HG02973 (cell line): ENCODE measurements around the gene SEMA4F.
A peak's percentile ranks its signal among the peaks of the same experiment; 100 is the strongest.

ENCODE experiments used
- ATAC-seq: cut with Tn5 transposase; IDR thresholded peaks from one replicate; pipeline ENCODE4 v1.9.1; 2021; ENCODE audit warnings: moderate library complexity; ENCODE audit not compliant: unreplicated experiment

The SEMA4F gene

GRCh38 chr2:74658516-74658915 is 4.5 kb downstream of the SEMA4F start:
- ATAC-seq: no peak

DNA sequence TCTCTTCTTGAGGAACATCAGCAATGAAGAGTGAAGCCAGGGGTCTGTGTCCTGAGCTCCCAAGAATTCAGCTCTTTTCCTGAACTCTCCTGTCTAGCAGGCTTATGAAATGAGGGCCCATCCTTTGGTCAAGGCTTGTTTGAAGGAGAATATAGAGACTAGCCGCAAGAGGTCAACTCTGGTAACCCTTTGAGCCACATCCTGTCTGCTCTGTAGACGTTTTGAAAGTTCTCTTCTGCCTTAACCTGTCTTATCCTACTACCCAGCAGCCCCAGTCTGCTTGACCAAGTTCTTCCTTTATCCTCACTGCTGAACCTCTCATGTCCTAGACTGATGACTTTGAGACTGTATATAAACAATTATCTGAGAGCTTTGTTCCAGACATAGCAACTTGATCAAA is 5.4 kb downstream of the SEMA4F start:
- ATAC-seq: no peak

DNA sequence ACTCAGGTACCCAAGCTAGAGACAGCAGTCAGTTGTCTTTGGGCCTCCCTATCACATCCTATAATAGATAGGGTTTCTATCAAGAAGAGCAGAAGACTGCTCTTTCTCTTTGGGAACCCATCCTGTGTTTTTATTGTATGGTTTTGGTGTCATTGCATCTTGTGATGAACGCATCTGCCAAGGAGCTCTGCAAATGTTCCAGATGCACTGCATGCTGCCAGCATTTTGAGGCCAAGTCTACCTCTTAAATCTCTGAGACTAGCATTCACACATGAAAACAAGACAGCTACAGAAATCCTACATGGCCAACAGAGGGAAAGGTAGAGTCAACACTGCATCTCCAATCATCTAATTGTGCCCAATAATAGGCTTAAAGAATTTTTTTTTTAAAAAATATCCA is 14.0 kb downstream of the SEMA4F start:
- no peak for ATAC-seq

GRCh38 chr2:74670263-74670662 is 16.2 kb downstream of the SEMA4F start:
- ATAC-seq: no peak

DNA sequence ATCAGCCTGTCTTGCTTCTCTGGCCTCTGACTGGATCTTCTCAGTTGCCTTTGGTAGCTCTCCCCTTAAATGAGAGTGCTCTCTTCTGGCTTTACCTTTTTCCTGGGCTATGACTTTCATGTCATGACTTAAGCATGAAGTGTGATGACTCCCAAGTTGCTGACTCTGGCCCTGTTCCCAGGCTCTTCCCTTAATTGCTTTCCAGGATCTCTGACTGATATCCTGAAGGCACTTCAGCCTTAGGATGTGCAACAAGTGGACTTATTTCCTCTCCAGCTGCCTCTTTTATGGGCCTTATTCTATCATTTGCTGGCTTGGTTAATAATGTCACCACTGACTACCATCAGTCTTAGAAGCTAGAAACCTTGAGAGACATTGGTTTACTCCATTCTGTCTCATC is 17.4 kb downstream of the SEMA4F start:
- no peak for ATAC-seq

DNA sequence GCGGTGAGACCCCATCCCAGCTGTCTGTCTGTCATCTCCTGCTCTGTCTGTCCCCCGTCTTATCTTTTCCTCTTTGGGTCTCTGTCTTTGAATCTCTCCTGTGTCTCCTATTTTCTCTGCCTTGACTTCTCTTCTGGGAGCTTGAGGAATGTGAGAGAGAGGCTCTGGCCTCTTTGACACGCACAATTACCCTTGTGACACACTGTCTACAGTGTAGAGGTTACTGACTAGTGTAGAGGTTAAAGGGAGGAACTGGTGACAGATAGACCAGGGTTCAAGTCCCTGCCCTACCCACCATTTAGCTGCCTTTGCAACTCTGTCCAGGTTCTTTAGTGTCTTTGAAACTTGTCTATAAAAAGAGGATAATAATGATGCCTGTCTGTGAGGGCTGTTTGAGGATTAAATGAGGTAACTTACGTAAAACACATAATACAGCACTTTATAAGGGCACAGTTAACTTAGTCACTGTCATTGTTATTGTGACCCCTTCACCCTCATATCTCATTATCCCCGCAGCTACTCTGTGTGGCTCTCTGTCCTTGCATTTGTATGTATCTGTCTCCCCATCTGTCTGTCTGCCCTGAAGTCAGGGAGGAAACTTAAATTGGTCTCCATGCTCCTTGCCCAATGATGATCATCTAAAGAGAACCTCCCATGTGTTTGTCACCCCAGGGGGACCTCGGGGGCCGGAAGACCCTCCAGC is 19.9 kb downstream of the SEMA4F start:
- no peak for ATAC-seq

GRCh38 chr2:74675090-74675489 is 21.0 kb downstream of the SEMA4F start:
- no peak for ATAC-seq

GRCh38 chr2:74676331-74676730 is 22.3 kb downstream of the SEMA4F start:
- ATAC-seq: no peak

- ATAC-seq: no peak
Measured at GRCh38 chr2:74679615-74680014, 25.6 kb downstream of the SEMA4F start.

- no peak for ATAC-seq
Measured at GRCh38 chr2:74682501-74682900, 28.5 kb downstream of the SEMA4F start.

DNA sequence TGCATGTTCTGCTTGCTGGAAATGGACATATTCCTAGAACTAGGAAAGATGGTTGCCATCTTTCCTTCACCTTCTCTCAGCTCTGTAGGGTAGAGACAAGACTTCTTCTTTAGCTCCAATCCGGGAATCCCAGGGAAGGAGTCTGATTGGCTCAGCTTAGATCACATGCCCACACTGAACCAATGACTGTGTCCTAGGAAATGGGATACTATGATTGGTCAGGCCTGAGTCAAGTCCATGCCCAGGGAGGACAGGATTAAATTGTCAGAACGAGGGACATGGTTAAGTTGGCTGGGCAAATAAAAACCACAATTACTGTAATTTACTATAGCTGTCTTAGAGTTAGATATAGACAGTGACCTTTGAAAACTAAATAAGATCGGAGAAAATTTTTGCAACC is 31.4 kb downstream of the SEMA4F start:
- no peak for ATAC-seq

- ATAC-seq: no peak
Measured at GRCh38 chr2:74688881-74689280, 34.8 kb downstream of the SEMA4F start.

- ATAC-seq: no peak
Measured at GRCh38 chr2:74689671-74690070, 35.6 kb downstream of the SEMA4F start.

DNA sequence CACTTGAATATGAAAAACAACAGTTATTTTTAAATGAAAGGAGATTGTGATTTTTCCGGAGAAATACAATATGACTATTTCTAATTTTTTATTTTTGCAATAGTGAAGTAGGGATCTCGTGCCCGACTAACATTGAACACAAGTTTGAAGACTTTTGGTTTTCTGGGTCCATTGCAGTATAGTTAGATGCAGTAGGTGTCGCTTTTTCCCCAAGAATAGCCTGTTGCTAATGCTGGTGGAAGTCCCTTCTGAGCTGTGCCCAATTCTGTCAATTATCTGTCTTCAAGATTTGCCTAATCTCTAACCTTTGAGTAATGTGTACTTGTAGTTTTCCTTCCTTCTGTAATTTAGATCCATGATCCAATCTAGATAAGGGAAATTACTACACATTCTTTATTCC is 36.5 kb downstream of the SEMA4F start:
- peak; percentile 62 for ATAC-seq

GRCh38 chr2:74691929-74692328 is 37.9 kb downstream of the SEMA4F start:
- no peak for ATAC-seq

GRCh38 chr2:74693213-74693612 is 39.2 kb downstream of the SEMA4F start:
- ATAC-seq: no peak

GRCh38 chr2:74693668-74694067 is 39.6 kb downstream of the SEMA4F start:
- ATAC-seq: no peak

- no peak for ATAC-seq
Measured at GRCh38 chr2:74694281-74694680, 40.2 kb downstream of the SEMA4F start.

GRCh38 chr2:74695663-74696062 is 41.6 kb downstream of the SEMA4F start:
- ATAC-seq: no peak

- ATAC-seq: no peak
Measured at GRCh38 chr2:74696829-74697228, 42.8 kb downstream of the SEMA4F start.

GRCh38 chr2:74700643-74701372 is 46.8 kb downstream of the SEMA4F start:
- ATAC-seq: no peak

- no peak for ATAC-seq
Measured at GRCh38 chr2:74702001-74702715, 48.1 kb downstream of the SEMA4F start.
